ENCODE measurements around the gene EVX2. TPM values are rescaled to one million over a fixed set of nuclear protein-coding genes. Genes with fewer than 3 reads are reported as not detected.

EVX2 gene
- total and polyA plus RNA-seq, 9 of the 15 experiments (the other 6 are each of a cell fraction or from before 2014, with no cell fraction given): not detected

GRCh38 chr2:176101216-176101830, 17.6 kb upstream of the EVX2 start (continued):
- TF ChIP-seq MAX (CRISPR knock-in tag; IDR thresholded peaks at IDR 0.05): no peak
- TF ChIP-seq IFI16 (CRISPR knock-in tag; IDR thresholded peaks at IDR 0.05): no peak
- TF ChIP-seq ZEB2 (IDR thresholded peaks at IDR 0.05): no peak
- TF ChIP-seq, protein P1, sequence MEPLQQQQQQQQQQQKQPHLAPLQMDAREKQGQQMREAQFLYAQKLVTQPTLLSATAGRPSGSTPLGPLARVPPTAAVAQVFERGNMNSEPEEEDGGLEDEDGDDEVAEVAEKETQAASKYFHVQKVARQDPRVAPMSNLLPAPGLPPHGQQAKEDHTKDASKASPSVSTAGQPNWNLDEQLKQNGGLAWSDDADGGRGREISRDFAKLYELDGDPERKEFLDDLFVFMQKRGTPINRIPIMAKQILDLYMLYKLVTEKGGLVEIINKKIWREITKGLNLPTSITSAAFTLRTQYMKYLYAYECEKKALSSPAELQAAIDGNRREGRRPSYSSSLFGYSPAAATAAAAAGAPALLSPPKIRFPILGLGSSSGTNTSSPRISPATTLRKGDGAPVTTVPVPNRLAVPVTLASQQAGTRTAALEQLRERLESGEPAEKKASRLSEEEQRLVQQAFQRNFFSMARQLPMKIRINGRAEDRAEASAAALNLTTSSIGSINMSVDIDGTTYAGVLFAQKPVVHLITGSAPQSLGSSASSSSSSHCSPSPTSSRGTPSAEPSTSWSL (CRISPR knock-in tag; IDR thresholded peaks at IDR 0.05; ENCODE audit: borderline replicate concordance): no peak
- TF ChIP-seq BCLAF1 (IDR thresholded peaks at IDR 0.05; ENCODE audit: borderline replicate concordance in 1 of 2, control insufficient read depth in 1 of 2, low read depth in 2 of 2, low read length in 1 of 2): no peak
- TF ChIP-seq CREM (IDR thresholded peaks at IDR 0.05; ENCODE audit: low read depth): no peak
- no peak for TF ChIP-seq RHOXF2B (CRISPR knock-in tag; conservative IDR thresholded peaks at IDR 0.05)
